Keratinocyte (primary cell): ENCODE measurements around the gene PRRC1.

Source experiments
- CTCF ChIP-seq, 3 experiments: IDR thresholded peaks in 1 of 3; conservative IDR thresholded peaks in 1 of 3; optimal IDR thresholded peaks in 1 of 3; 2 replicates in 2 of 3; 3 replicates in 1 of 3; pipeline versions ENCODE3 to v1.5.1; 2011; ENCODE audit warnings: low read length in 3 of 3, mild to moderate bottlenecking in 3 of 3, moderate library complexity in 2 of 3, control low read depth in 1 of 3, inconsistent platforms in 1 of 3; ENCODE audit not compliant: insufficient read depth in 2 of 3; ENCODE audit errors: extremely low read depth in 1 of 3
- EZH2 ChIP-seq: IDR thresholded peaks from one replicate; pipeline ENCODE4 v1.6.1; 2012; ENCODE audit warnings: inconsistent platforms, mild to moderate bottlenecking, low read length, moderate library complexity

- TF ChIP-seq EZH2 (no peak), CTCF (optimal IDR thresholded peaks at IDR 0.05 in 1 of 3, IDR thresholded peaks at IDR 0.05 in 1 of 3, conservative IDR thresholded peaks at IDR 0.05 in 1 of 3; ENCODE audit: extremely low read depth in 1 of 3, insufficient read depth in 2 of 3, low read length in 3 of 3) (no peak)
Measured at GRCh38 chr5:127588368-127588767, 70.9 kb downstream of the PRRC1 start.
